Osteocyte (in vitro differentiated cells): ENCODE measurements around the gene RGS16. TPM values are rescaled to one million over a fixed set of nuclear protein-coding genes. Genes with fewer than 3 reads are reported as not detected.

Experiments used
- DNase-seq: peaks from one replicate; pipeline ENCODE4 v3.0.0; 2021; ENCODE audit warnings: mixed read lengths; ENCODE audit not compliant: unreplicated experiment; ENCODE audit errors: extremely low spot score
- H3K27ac Mint-ChIP-seq: one replicate; pipeline ENCODE4 v1.8.0; 2021; ENCODE audit warnings: mild to moderate bottlenecking, mixed read lengths; ENCODE audit not compliant: unreplicated experiment
- H3K27me3 Mint-ChIP-seq: one replicate; pipeline ENCODE4 v1.8.0; 2021; ENCODE audit warnings: mixed read lengths; ENCODE audit not compliant: unreplicated experiment
- H3K36me3 Mint-ChIP-seq: one replicate; pipeline ENCODE4 v1.8.0; 2021; ENCODE audit warnings: mixed read lengths; ENCODE audit not compliant: unreplicated experiment
- H3K4me1 Mint-ChIP-seq: one replicate; pipeline ENCODE4 v1.8.0; 2021; ENCODE audit warnings: mixed read lengths; ENCODE audit not compliant: unreplicated experiment
- H3K4me3 Mint-ChIP-seq: one replicate; pipeline ENCODE4 v1.8.0; 2021; ENCODE audit warnings: mild to moderate bottlenecking, moderate library complexity, mixed read lengths; ENCODE audit not compliant: unreplicated experiment
- H3K9me3 Mint-ChIP-seq: one replicate; pipeline ENCODE4 v1.8.0; 2021; ENCODE audit warnings: mixed read lengths; ENCODE audit not compliant: unreplicated experiment
- total RNA-seq: library from RNA; stranded (reverse); gene quantifications from 2 replicates; pipeline ENCODE4 v1.2.1, GENCODE V29; 2021
- TF ChIP-seq, protein P1 (sequence below): fragments of 200-600 bp; sonication (generic); IDR thresholded peaks from 2 replicates; pipeline ENCODE4 v1.5.0; 2021; ENCODE audit warnings: antibody characterized with exemption, mild to moderate bottlenecking, moderate library complexity

Gene RGS16
- total RNA-seq, 1 donor from 2014 or later = 0.48 TPM

DNA sequence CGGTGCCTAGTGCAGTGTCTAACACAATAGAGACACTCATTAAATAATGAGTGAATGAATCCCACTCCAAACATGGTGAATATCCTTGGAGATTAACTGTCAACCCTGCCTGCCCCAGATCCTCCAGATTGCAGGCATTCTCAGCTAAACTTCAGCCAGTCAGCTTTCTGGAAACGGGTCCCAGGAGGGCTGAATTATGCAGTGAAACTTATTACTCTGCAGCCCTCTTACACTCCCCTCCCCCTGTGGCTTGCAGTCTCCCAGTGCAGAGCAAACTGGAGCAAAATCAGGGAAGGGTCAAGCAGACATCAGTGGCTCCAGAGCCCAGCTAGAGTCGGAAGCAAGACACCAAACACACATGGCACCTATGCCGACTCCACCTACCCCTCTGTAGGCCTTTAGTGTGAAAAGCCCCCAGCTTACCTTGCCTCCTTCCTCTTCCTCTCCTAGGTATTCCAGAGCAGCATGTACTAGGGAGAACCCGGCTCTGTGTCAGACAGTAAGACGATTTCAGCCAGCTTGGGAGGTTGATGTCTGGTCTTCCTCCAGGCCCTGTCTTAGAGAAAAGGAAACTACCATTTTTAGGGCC lies 6.5 kb upstream of the RGS16 start:
- Mint-ChIP-seq H3K9me3 (no peaks in the 10 kb centered on the region), H3K4me3 (no peak overlapping the region), H3K27me3 (no peaks in the 10 kb centered on the region), H3K36me3 (no peaks in the 10 kb centered on the region), H3K4me1 (peaks cover 49% of the 10 kb centered on the region), H3K27ac (no peak overlapping the region)
- TF ChIP-seq, protein P1, sequence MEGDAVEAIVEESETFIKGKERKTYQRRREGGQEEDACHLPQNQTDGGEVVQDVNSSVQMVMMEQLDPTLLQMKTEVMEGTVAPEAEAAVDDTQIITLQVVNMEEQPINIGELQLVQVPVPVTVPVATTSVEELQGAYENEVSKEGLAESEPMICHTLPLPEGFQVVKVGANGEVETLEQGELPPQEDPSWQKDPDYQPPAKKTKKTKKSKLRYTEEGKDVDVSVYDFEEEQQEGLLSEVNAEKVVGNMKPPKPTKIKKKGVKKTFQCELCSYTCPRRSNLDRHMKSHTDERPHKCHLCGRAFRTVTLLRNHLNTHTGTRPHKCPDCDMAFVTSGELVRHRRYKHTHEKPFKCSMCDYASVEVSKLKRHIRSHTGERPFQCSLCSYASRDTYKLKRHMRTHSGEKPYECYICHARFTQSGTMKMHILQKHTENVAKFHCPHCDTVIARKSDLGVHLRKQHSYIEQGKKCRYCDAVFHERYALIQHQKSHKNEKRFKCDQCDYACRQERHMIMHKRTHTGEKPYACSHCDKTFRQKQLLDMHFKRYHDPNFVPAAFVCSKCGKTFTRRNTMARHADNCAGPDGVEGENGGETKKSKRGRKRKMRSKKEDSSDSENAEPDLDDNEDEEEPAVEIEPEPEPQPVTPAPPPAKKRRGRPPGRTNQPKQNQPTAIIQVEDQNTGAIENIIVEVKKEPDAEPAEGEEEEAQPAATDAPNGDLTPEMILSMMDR = no peak
- no peak for DNase-seq

GRCh38 chr1:182608845-182609610 lies 4.8 kb upstream of the RGS16 start:
- TF ChIP-seq, protein P1 = no peak
- Mint-ChIP-seq H3K27ac (peak overlapping the region; percentile 15), H3K9me3 (no peaks in the 10 kb centered on the region), H3K36me3 (no peaks in the 10 kb centered on the region), H3K27me3 (no peaks in the 10 kb centered on the region), H3K4me3 (no peak overlapping the region), H3K4me1 (peaks cover 41% of the 10 kb centered on the region)
- no peak for DNase-seq

- Mint-ChIP-seq H3K9me3 (no peaks in the 10 kb centered on the region), H3K27me3 (peaks cover 4% of the 10 kb centered on the region), H3K4me1 (peaks cover 42% of the 10 kb centered on the region), H3K36me3 (no peaks in the 10 kb centered on the region), H3K27ac (no peak overlapping the region), H3K4me3 (no peak overlapping the region)
- DNase-seq = no peak
- TF ChIP-seq, protein P1 = no peak
Observed at GRCh38 chr1:182608236-182608635, 4.0 kb upstream of the RGS16 start.

DNA sequence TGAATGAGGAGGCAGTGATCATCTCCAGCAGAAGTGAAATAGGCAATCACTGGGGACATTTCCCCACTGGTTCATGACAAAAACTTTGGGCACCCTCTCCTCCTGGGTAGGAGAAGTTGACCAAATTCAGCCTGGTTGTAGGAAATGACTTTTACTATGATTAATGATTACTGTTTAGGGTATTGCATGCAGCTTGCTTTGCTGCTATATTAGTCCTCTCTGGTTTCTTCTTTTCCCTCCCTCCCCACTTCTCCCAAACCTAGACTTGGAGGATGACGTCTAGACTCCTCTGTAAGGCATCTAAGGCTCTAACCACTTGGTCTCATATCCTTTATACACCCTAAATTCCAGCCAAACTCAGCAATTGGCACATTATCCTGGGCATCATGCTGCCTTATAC lies 3.4 kb upstream of the RGS16 start:
- Mint-ChIP-seq H3K4me3 (no peak overlapping the region), H3K9me3 (no peaks in the 10 kb centered on the region), H3K36me3 (no peaks in the 10 kb centered on the region), H3K27me3 (peaks cover 7% of the 10 kb centered on the region), H3K4me1 (peaks cover 42% of the 10 kb centered on the region), H3K27ac (no peak overlapping the region)
- TF ChIP-seq, protein P1 = no peak
- DNase-seq = no peak

GRCh38 chr1:182603646-182604174 lies 479 bp downstream of the RGS16 start:
- peaks cover 3% of the 10 kb centered on the region for H3K36me3 Mint-ChIP-seq
- DNase-seq = no peak
- H3K4me3 Mint-ChIP-seq = peak overlapping the region; percentile 62
- TF ChIP-seq, protein P1 = no peak
- H3K27ac Mint-ChIP-seq = no peak overlapping the region
- no peaks in the 10 kb centered on the region for H3K9me3 Mint-ChIP-seq
- H3K4me1 Mint-ChIP-seq = peaks cover 17% of the 10 kb centered on the region
- H3K27me3 Mint-ChIP-seq = peaks cover 7% of the 10 kb centered on the region
